ENCODE measurements around the gene LRP8.

Gene LRP8

DNA sequence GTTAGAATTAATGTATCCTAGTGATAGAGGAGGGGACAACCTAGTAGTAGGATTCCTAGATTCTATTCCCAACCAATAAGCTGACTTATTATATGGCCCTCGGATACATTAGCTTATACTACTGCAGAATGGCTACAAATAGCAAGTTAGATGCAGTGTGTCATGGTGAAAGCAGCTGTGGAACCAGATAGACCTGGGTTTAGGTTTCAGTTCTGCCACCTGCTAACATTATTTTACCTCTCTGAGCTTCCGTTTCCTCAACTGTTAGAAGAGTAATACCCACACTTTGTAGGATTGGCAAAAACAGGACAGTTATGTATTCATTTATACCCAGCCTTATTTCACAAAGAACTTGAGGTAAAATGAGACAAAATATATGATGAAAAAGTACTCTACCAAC, 67.9 kb downstream of the LRP8 start:
- DNase-seq (ENCODE audit: low read depth in 2 of 2), result no peak

- DNase-seq (ENCODE audit: low read depth in 2 of 2), result no peak
Measured at GRCh38 chr1:53258216-53258615, 69.7 kb downstream of the LRP8 start.

DNA sequence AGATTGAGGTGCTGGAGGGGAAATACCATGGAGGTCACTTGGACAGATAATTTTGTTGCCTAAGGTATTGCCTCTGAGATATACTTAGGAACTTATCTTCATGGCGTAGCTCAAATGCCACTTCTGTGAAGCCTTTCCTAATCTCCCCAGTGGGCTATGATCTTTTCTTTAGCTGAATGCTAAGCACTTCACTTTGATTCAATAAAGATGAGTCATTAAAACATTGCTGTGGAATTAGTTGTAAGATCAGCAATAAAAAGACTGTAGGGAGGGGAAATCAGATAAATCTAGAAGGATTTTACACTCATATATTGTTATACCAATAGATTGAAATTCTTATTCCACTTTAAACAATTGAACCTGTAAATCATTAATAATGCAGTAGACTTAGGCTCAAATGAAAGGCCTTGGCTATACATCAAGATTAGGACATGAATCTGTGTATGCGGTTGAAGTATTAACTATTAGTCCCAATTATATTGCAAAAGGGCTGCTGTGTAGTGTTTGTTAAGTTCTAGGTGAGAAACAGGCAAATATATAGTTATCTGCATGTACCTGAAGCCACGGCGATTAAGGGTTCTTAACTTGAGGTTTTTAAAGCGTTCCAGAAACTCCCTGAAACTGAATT, 70.3 kb downstream of the LRP8 start:
- no peak for DNase-seq (ENCODE audit: low read depth in 2 of 2)

DNA sequence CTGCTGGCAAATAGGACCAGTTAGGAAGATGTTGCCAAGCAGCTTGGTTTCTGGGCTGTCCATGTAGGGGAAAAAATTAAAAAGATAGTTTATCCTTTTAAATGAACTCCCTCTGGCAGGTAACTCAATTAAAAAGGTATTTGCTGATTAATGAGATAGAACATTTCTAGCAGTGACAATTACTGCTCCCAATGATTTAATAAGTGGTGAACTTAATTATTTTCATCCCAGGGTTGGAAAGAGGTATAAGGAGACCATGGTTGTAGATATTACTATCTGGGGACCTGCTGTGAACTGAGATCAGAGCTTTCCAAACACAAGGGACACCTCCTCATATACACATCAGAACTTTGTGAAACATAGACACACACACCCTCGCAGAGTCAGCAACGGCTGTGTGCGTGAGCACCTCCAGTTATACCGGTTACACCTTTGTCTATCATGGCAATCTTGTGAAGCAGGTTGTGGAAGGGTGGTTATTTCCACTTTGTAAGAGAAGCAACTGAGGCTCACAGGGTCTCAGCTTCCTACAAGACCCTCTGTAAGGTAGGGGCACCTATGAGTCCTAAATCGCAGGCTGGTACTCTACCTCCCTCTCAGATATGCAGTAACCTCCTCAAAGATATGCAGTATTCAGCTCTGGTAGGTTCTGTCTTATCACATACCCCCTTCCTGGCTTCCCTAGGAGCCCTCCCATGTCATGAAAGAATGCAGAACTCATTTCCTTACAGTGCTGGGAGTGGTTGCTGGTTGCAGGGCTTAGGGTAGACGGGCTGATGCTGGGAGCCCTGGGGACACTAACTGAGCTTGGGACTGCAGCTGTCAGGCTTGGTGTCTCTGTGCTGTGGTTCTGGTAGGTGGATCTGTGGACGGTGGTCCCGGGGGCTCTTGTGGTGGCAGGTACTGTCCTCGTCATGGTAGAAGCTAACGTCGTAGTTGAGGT, 71.1 kb downstream of the LRP8 start:
- no peak for DNase-seq (ENCODE audit: low read depth in 2 of 2)

DNA sequence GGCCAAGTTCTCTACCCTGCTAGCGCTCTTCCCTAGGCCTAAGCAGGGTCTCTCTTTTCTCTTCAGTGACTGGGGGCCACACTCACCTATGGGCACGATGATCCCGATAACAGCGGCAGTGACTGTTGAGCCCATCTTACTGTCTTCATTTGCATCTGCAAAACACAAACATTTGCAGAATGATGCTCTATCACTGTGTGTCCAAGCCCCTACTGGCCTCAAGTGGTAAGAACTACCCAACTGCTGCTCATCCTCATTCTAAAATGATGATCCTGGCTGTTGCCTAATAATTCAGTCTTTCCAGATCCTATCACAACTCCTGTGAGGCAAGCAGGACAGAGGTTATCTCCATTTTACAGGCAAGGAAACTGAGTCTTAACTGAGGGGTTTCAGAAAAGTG, 72.8 kb downstream of the LRP8 start:
- no peak for DNase-seq (ENCODE audit: low read depth in 2 of 2)

DNA sequence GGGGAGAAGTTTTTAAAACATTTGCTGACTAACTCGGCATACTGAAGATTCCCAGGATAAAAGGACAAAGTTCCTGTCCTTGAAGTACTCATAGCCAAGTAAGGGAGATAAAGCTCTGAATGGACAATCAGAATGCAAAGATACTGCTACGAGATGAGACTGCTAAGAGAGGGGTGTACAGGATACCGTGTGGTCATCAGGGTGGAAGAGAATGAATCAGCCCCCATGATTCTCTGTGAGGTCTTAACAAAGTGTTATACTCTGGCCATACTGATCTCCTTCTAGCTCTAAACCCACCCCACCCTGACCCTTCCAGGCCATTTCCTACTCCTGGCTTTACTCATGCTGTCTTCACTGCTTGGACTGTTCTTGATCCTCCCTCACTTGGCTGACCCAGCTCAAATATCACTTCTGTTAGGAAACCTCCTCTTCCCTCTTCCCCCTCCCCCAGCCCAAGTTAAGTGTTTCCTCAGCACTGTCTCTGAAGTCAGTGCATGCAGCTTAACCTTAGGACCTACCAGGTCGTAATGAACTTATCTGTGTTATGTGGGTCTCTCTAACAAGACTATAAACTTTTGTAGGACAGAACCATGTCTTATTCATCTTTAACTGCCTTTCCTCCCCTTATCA, 73.7 kb downstream of the LRP8 start:
- DNase-seq (ENCODE audit: low read depth in 2 of 2), result no peak

- DNase-seq (ENCODE audit: low read depth in 2 of 2), result no peak
Measured at GRCh38 chr1:53250325-53250724, 77.5 kb downstream of the LRP8 start.

DNA sequence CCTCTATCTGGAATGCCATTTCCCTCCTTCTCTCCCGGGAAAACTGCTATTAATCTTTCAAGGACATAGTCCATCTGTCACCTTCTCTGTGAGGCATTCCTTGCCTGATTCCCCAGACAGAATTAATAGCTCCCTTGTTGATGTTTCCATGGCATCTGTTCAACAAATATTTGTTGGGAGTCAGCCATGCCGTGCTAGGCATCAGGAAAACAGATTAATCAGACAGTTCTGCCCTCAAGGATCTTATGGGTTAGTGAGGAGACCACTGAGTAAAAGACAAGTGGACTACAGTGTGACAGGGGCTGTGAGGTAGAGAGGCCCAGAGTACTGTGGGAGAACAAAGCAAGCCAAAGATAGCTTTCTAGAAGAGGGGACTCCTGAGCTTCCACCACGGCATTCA, 78.2 kb downstream of the LRP8 start:
- no peak for DNase-seq (ENCODE audit: low read depth in 2 of 2)

DNA sequence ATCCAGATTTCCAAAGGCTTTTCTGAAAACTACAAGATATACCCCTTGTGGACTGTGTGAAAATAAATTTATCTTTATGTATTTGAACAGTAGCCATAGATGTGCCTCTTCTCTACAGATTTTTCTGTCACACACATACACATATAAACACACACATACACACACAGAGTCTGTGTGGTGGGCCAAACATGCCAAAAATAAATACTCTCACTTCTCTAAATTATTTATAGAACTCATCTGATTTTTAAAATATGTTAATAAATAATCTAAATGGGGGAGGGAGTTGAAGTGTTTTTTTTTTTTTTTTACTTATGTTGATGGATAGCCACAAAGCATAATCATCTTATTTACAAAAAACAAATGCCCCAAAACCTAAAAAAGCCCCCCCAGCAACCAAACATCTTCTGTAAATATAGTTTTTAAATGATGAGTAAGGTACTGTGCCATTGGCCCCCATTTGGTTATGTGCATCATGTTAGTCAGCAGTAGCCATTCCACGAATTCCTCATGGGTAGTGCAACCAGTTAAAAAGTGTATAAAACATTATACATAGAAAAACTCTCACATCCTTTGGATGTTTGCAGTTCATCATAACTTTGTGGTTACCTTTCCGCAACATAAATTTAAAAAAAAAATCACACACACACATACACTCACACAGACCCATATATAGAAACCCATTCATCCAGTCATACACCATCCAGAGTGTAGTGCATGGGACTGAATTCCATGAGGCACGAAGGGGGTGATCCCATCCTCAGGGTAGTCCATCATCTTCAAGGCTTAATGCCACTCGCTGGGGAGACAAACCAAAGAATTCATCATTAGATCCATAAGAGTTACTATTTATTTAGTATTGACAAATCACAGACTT, 81.4 kb downstream of the LRP8 start:
- no peak for DNase-seq (ENCODE audit: low read depth in 2 of 2)

GRCh38 chr1:53244141-53244540, 83.7 kb downstream of the LRP8 start:
- DNase-seq (ENCODE audit: low read depth in 2 of 2), result no peak

DNA sequence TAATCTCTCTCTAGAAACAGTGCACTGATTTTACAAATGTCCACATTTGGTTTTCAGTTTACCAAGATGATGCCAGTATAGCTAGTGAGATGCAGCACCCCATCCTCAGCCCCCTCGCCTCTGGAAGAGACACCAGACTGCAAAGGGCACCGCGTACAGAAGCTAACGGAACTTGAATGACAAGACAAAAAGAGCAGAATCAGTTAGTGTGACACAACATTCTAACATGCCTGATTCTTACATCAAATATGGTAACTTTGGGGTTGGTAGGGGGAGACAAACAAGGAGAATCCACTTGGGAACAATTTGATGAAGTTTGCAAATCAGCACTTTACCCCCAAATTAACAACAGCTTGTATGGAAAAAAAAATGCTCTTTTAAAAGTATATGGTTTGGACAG, 85.5 kb downstream of the LRP8 start:
- DNase-seq (ENCODE audit: low read depth in 2 of 2), result no peak

- DNase-seq (ENCODE audit: low read depth in 2 of 2), result no peak
Measured at GRCh38 chr1:53241828-53242227, 86.0 kb downstream of the LRP8 start.

DNA sequence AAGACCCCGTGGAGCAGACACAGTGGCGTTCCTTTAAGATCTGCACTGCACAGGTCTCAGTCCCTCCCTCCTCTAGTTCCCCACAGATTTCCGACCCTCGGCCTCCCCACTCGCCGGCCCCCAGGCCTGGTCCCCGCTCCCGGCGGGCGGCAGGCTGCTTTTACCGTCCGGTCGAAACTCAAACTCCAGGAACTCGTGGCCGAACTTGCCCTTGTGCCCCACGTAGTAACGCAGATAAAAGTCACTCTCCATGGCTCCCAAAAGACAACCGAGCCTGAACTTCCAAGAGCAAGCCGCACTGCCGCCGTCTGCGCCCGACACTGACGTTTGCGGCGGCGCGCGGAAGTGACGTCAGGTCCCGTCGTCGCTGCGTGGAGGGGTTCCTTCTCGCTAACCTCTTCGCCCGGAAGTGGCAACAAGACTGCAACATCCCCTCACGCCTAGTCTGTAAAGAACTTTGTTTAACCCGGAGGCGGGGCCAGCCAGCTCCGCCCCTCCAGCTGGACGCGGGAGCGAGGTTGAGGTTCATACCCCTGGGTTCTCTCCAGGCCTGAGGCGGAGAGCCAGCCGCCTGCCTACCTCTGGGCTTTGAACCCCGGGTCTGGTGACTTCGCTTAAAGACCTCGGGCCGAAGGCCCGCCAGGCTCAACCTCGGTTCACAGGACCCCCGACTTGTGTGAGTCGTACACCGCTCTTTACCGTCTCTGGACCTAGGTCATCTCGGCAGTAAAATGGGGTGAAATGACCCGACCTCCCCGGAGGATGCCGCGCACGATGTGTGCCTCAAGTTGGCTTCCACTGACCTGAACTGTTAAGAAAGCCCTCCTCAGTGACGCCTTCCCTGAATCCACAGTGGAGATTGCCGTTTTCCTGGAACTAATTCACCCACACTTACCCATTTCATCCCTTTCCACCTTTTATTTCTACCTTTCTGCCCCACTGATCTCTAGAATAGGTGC, 89.4 kb downstream of the LRP8 start, which contains the start of gene MAGOH:
MAGOH (minus strand) TSS at position 322 of the 959 bp plus-strand sequence; CDS start at position 252, 70 bp downstream.
- DNase-seq (ENCODE audit: low read depth in 2 of 2), result peak; percentile 80 to 91

GRCh38 chr1:53237638-53238037, 90.2 kb downstream of the LRP8 start:
- no peak for DNase-seq (ENCODE audit: low read depth in 2 of 2)

GRCh38 chr1:53220962-53221286, 106.9 kb downstream of the LRP8 start:
- DNase-seq (ENCODE audit: low read depth in 2 of 2), result no peak

- DNase-seq (ENCODE audit: low read depth in 2 of 2), result peak; percentile 77 to 90
Measured at GRCh38 chr1:53220171-53220961, 107.5 kb downstream of the LRP8 start, which contains the start of gene CZIB. Gene CZIB, minus strand, starts transcription at chr1:53220634. Its CDS starts 59 bp downstream, at chr1:53220575.

DNA sequence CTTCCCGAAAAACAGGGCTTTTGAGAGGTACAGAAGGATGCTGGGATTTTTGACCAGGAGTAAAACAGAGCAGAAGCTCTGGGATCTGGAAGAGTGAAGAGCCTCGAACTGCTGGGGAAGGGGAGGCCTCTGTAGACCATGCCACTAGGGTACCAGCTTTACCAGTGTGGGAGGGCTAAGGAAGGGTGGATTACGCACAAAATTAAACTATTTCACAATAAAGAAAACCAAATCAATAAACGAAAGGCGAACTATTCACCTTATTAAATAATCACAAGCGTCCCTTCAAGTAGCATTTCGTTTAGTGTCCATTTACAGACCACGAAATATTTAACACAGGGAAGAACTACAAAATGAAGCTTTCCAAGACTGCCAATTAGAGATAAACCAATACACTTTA, 108.2 kb downstream of the LRP8 start:
- DNase-seq (ENCODE audit: low read depth in 2 of 2), result no peak

- DNase-seq (ENCODE audit: low read depth in 2 of 2), result no peak
Measured at GRCh38 chr1:53218201-53218600, 109.7 kb downstream of the LRP8 start.

DNA sequence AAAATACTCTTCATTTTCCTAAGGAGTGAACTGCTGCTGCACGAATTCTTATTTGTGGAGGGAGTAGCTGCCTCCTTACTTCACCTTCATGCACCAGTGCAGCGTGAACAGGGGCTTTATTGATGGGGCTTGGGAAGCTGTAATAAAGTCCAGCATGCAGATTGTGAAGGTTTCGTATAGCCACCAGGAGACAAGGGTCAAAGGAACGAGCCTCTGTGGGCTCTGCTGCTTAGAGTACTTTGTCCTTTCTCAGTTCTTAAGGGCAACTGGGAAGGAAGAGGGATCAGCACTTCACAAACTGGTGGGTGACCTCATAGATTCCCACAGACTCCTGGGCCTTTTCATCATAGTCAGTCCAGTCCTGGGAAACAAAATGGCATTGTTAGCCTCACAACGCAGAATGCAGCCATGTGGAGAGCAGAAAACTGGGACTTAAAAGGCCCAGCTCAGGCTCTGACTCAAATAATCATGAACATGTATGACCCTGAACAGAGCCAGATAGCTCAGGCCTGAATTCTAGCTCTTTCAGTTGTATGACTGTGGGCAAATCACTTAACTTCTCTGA, 113.4 kb downstream of the LRP8 start:
- DNase-seq (ENCODE audit: low read depth in 2 of 2), result no peak

Data from stimulated activated CD4-positive, alpha-beta T cell treated with anti-CD3 and anti-CD28 coated beads, Interleukin-1b, Interleukin-23, amount 100 ng/mL, for 1 hour (primary cell).